ENCODE data around the gene PTPN3.
"Not testable (repeated sequence)": the region's sequence is repeated elsewhere in the genome, so short reads cannot be mapped to it uniquely, and the experiment has no call there.

PTPN3 gene

GRCh38 chr9:109498195-109499092 is at the start of gene PTPN3:
TSS of gene PTPN3 (minus strand) at chr9:109498307. CDS start at chr9:109463434, 34,873 bp downstream.
- Histone ChIP-seq H4K20me1 (ENCODE audit: low read depth, low read length) (no peaks in the 10 kb centered on the region), H2AFZ (ENCODE audit: low read depth, low read length, severe bottlenecking) (no peak within 1 kb of the TSS), H3K36me3 (ENCODE audit: low read length) (no peaks in the 10 kb centered on the region), H3K79me2 (ENCODE audit: insufficient read depth, low read length) (no peaks in the 10 kb centered on the region), H3K4me3 (ENCODE audit: insufficient read depth, low read length, poor library complexity, severe bottlenecking) (no peak within 1 kb of the TSS), H3K9ac (ENCODE audit: low read length) (no peak within 1 kb of the TSS), H3K9me3 (ENCODE audit: insufficient read depth, low read length) (no peaks in the 10 kb centered on the region), H3K27me3 (ENCODE audit: low read length) (no peaks in the 10 kb centered on the region), H3F3A (ENCODE audit: insufficient read depth) (no peaks in the 10 kb centered on the region), H3K4me2 (ENCODE audit: low read depth, low read length, poor library complexity, severe bottlenecking) (no peak within 1 kb of the TSS), H3K9me2 (replicated peaks; ENCODE audit: insufficient read depth, low read length) (no peaks in the 10 kb centered on the region), H3K27ac (ENCODE audit: low read depth, low read length) (no peak within 1 kb of the TSS)
- TF ChIP-seq EZH2phosphoT487 (conservative IDR thresholded peaks at IDR 0.05; ENCODE audit: low read length) (no peak), CTCF (IDR thresholded peaks at IDR 0.05; ENCODE audit: insufficient read depth, low read length, poor library complexity, severe bottlenecking) (no peak)

GRCh38 chr9:109544954-109545353 is 46.8 kb upstream of the PTPN3 start:
- not testable (repeated sequence) for H3K27me3 ChIP-seq (ENCODE audit: low read length)

GRCh38 chr9:109542922-109543321 is 44.8 kb upstream of the PTPN3 start:
- H3K9me3 ChIP-seq (ENCODE audit: insufficient read depth, low read length) = no peaks in the 10 kb centered on the region
- no peak overlapping the region for H2AFZ ChIP-seq (ENCODE audit: low read depth, low read length, severe bottlenecking)
- no peaks in the 10 kb centered on the region for H3K36me3 ChIP-seq (ENCODE audit: low read length)
- H3K79me2 ChIP-seq (ENCODE audit: insufficient read depth, low read length) = no peaks in the 10 kb centered on the region
- no peak overlapping the region for H3K9ac ChIP-seq (ENCODE audit: low read length)
- H3K4me3 ChIP-seq (ENCODE audit: insufficient read depth, low read length, poor library complexity, severe bottlenecking) = no peak overlapping the region
- no peak overlapping the region for H3K4me2 ChIP-seq (ENCODE audit: low read depth, low read length, poor library complexity, severe bottlenecking)
- H3K27me3 ChIP-seq (ENCODE audit: low read length) = no peaks in the 10 kb centered on the region
- H3K27ac ChIP-seq (ENCODE audit: low read depth, low read length) = no peak overlapping the region
- H4K20me1 ChIP-seq (ENCODE audit: low read depth, low read length) = no peaks in the 10 kb centered on the region
- TF ChIP-seq CTCF (IDR thresholded peaks at IDR 0.05; ENCODE audit: insufficient read depth, low read length, poor library complexity, severe bottlenecking) (no peak), EZH2phosphoT487 (conservative IDR thresholded peaks at IDR 0.05; ENCODE audit: low read length) (no peak)
- no peaks in the 10 kb centered on the region for H3K9me2 ChIP-seq (replicated peaks; ENCODE audit: insufficient read depth, low read length)
- H3F3A ChIP-seq (ENCODE audit: insufficient read depth) = no peaks in the 10 kb centered on the region

More at GRCh38 chr9:109544954-109545353, 46.8 kb upstream of the PTPN3 start:
- H3F3A ChIP-seq (ENCODE audit: insufficient read depth); H3K9me2 ChIP-seq (replicated peaks; ENCODE audit: insufficient read depth, low read length); H3K4me3 ChIP-seq (ENCODE audit: insufficient read depth, low read length, poor library complexity, severe bottlenecking); H3K36me3 ChIP-seq (ENCODE audit: low read length); H4K20me1 ChIP-seq (ENCODE audit: low read depth, low read length); H3K4me2 ChIP-seq (ENCODE audit: low read depth, low read length, poor library complexity, severe bottlenecking); H3K9me3 ChIP-seq (ENCODE audit: insufficient read depth, low read length); H3K79me2 ChIP-seq (ENCODE audit: insufficient read depth, low read length); H3K27ac ChIP-seq (ENCODE audit: low read depth, low read length); H3K9ac ChIP-seq (ENCODE audit: low read length); H2AFZ ChIP-seq (ENCODE audit: low read depth, low read length, severe bottlenecking): not testable (repeated sequence)

GRCh38 chr9:109538346-109538745 is 40.2 kb upstream of the PTPN3 start:
- Histone ChIP-seq H3K9ac (ENCODE audit: low read length) (no peak overlapping the region), H3K4me2 (ENCODE audit: low read depth, low read length, poor library complexity, severe bottlenecking) (no peak overlapping the region), H2AFZ (ENCODE audit: low read depth, low read length, severe bottlenecking) (no peak overlapping the region), H3K9me3 (ENCODE audit: insufficient read depth, low read length) (no peaks in the 10 kb centered on the region), H3K27ac (ENCODE audit: low read depth, low read length) (no peak overlapping the region), H3F3A (ENCODE audit: insufficient read depth) (no peaks in the 10 kb centered on the region), H3K4me3 (ENCODE audit: insufficient read depth, low read length, poor library complexity, severe bottlenecking) (no peak overlapping the region), H4K20me1 (ENCODE audit: low read depth, low read length) (no peaks in the 10 kb centered on the region), H3K79me2 (ENCODE audit: insufficient read depth, low read length) (no peaks in the 10 kb centered on the region), H3K27me3 (ENCODE audit: low read length) (no peaks in the 10 kb centered on the region), H3K36me3 (ENCODE audit: low read length) (no peaks in the 10 kb centered on the region), H3K9me2 (replicated peaks; ENCODE audit: insufficient read depth, low read length) (no peaks in the 10 kb centered on the region)
- TF ChIP-seq EZH2phosphoT487 (conservative IDR thresholded peaks at IDR 0.05; ENCODE audit: low read length) (no peak), CTCF (IDR thresholded peaks at IDR 0.05; ENCODE audit: insufficient read depth, low read length, poor library complexity, severe bottlenecking) (no peak)

All from SU-DHL-6 (cell line).